Activated CD4-positive, CD25-positive, alpha-beta regulatory T cell treated with anti-CD3 and anti-CD28 coated beads, Interleukin-2, amount 50 U/mL, for 16 hours (primary cell): ENCODE measurements around the gene ACAT2.
"Not testable (repeated sequence)": the region's sequence is repeated elsewhere in the genome, so short reads cannot be mapped to it uniquely, and the experiment has no call there.

Experiments used
- DNase-seq: peaks from one replicate; pipeline ENCODE4 v3.0.0-alpha.2; 2020; ENCODE audit warnings: low read depth, low spot score

The ACAT2 gene

DNA sequence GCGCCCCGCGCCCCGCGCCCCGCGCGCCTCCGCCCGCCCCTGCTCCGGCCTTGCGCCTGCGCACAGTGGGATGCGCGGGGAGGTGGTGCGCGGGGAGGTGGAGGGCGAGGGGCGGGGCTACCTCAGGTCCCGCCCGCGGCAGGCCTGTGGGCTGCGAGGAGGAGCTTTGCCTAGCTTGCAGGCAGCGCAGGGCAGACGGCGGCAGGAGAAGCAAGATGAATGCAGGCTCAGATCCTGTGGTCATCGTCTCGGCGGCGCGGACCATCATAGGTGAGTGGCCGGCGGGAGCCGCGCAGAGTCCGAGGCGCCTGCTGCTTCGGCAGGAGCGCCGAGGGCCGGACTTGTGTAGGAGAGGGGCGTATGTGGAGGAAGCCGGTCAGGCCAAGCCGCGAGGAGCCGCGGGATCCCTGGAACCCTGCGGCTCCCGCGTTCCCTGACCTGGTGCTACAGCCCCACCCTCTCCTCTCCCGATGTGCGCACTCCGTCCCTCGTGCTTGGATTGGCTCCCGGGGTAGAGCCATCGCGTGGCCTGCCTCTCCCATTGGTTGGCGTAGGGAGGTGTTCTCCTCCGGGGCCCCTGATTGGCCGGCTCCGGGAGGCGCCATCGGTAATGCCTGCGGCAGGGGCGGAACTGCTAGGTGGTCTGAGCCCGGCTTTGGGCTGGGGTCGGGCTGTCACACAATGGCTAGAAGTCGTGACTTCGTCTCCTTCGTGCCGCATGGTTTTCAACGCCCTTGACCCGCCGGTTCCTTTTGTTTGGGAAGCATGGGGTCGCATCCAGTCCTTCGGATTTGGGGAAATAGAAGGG lies at the start of gene ACAT2:
ACAT2 (plus strand) TSS at position 173 of the 808 bp plus-strand sequence; CDS start at position 216, 43 bp downstream.
- peak; percentile 87 for DNase-seq

GRCh38 chr6:159712389-159712788 lies 49.5 kb upstream of the ACAT2 start:
- not testable (repeated sequence) for DNase-seq

DNA sequence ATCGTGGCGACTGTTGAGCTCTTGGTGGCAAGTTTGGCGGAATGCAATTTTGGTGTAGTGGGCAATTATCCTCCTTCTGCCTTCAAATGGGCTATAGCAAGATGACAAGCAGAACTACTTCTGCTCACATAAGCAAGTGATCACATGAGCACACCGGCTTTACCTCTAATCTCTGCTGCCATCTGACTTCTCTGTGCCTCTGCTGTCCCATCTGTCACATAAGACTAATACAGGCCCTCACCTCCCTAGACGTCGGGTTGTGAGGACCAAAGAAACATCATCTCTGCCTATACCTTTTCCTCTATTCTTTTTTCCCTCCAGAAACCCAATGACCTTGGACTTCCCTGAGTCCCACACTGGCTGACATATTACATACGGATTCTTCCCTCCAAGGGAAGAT lies 47.9 kb upstream of the ACAT2 start:
- no peak for DNase-seq

GRCh38 chr6:159714404-159714803 lies 47.4 kb upstream of the ACAT2 start:
- DNase-seq: no peak

DNA sequence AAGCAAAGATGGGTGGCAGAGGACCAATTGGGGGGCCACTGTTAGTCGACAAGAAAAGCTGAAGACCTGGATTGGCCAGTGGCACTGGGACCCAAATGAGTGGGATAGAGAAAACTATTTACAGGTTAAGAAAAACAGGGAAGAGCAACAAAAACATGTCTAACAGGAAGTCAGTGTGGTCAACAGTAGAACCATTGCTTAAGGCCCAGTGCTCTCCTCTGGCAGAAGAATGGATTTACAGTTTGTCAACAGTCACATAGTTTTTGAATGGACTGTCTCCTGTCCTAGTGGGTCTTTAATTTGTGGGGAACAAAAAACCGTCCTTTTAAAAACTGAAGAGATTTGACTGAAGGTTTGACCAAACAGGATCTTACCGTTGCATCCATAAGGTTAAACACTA lies 46.7 kb upstream of the ACAT2 start:
- no peak for DNase-seq

- DNase-seq: no peak
Measured at GRCh38 chr6:159715605-159716004, 46.2 kb upstream of the ACAT2 start.

DNA sequence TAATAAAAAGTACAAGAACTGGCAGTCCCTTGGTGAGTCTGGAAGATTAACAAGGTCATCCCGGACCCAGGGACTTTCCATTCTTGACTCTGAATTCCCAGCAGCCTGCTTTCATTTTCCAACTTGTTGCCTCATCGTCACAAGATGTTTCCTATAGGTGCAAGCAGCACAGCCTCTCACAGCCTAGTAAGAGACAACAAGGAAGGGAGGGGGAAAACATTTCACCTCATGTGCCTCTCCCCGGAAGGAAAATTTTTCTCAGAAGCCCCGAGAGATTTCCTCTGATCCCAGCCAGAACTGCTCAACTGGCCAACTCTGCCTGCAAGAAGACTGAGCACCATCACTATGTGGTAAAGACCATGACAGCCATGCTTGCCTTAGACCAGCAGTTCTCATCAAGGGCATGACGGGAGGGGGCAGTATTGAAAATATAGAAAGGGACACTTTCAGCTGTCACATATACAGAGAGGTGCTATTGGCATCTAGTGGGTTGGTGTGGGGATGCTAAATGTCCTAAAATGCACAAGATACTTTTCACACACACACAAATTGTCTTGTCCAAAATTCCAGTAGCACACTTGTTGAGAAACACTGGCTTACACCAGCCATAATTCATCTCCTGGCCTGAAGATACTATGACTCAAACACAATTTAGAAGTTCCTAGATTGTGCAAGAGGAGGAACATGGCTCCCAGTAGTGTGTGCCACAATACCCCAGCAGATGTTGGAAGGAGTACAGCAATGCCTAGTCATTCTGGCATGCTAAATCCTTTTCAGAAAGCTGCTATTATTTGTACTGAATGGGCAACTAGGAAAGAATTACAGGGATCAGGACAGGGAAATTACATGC lies 45.4 kb upstream of the ACAT2 start:
- no peak for DNase-seq

DNA sequence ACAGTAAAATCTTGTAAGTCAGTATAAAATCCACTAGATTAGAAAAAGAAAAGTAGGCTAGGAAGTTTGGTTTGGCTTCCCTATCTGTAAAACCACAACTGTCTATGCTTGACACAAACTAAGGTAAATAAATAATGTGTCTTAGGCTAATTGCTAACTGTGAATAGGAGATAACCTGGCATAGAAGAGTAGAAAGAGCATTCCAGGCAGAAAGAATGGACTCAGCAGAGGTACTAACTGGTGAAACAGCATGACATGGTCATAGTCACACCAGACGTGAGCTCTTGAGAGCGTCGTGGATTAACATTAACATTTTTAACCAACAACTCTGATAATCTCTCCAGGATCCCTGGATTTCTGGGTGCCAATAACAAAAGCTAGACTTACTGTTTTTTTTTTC lies 43.2 kb upstream of the ACAT2 start:
- DNase-seq: no peak

DNA sequence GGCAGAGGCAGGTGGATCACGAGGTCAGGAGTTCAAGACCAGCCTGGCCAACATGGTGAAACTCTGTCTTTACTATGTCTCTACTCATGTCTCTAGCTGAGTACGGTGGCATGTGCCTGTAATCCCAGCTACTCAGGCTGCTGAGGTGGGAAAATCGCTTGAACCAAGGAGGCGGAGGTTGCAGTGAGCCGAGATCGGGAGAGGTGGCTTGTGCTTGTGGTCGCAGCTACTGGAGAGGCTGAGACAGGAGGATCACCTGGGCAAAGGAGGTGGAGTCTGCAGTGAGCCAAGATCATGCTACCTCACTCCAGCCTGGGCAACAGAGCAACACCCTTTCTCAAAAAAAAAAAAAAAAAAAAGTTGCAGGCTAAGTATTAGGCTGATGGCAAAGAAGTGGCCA lies 42.6 kb upstream of the ACAT2 start:
- DNase-seq: no peak

DNA sequence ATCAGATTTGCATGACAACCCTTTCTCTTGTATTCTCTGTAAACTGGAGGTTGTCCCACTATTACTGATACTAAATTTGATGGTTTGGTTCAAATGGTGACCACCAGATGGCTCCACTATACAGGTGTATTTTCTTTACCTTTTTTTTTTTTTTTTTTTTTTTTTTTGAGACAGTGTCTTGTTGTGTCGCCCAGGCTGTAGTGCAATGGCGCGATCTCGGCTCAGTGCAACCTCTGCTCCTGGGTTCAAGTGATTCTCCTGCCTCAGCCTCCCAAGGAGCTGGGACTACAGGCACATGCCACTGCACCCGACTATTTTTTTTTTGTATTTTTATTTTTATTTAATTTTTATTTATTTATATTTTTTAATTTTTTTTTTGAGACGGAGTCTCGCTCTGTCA lies 41.1 kb upstream of the ACAT2 start:
- peak; percentile 13 for DNase-seq

DNA sequence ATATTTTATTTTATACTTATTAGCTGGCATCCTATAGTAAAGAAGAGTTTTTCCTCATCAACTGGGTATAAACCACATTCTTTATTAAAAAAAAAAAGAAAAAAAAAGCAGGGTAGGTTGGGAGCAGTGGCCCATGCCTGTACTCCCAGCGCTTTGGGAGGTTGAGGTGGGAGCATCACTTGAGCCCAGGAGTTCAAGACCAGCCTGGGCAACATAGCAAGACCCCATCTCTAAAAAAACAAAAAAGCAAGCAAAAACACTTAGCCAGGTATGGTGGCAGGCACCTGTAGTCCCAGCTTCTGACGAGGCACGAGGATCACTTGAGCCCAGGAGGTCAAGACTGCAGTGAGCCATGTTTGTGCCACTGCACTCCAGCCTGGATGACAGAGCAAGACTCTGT lies 39.9 kb upstream of the ACAT2 start:
- DNase-seq: not testable (repeated sequence)

GRCh38 chr6:159722655-159723054 lies 39.2 kb upstream of the ACAT2 start:
- DNase-seq: no peak

DNA sequence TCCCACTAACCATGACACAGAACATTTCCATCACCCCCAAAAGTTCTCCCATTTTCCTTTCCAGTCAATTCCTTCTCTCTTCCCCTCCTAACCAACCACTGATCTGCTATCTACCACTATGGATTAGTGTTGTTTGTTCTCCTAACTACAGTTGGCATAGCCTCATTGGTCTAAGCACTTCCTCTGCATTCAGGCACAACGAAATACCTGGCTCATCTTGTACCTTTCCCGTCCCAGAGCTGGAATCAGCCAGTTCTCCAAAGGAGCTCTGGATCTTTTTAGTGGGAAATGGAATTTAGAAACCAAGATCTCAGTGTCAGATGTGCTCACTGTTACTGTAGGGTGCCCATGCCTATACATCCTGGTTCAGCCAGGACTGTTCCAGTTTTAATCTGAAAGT lies 38.6 kb upstream of the ACAT2 start:
- no peak for DNase-seq

DNA sequence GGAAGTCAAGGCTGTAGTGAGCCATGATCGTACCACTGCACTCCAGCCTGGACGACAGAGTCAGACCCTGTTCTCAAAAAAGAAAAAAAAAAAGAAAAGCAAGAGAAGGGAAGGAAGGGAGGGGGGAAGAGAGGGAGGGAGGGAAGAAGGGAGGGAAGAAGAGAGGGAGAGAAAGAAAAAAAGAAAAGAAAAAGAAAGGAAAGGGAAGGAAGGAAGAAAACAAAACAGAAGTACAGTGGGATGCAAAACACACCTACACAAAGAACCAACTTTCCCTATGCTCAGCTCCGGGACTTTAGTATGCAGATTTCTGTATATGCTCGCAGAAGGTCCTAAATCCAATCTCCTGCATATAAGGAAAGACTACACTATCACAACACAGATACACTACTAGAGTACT lies 37.1 kb upstream of the ACAT2 start:
- no peak for DNase-seq

- DNase-seq: not testable (repeated sequence)
Measured at GRCh38 chr6:159725208-159725607, 36.6 kb upstream of the ACAT2 start.

- no peak for DNase-seq
Measured at GRCh38 chr6:159726255-159726917, 35.5 kb upstream of the ACAT2 start.

- DNase-seq: peak; percentile 94
Measured at GRCh38 chr6:159726918-159727716, 34.7 kb upstream of the ACAT2 start, which contains the start of gene WTAP. Gene WTAP, plus strand, starts transcription at chr6:159727506. Its CDS starts 8,760 bp downstream, at chr6:159736266.

DNA sequence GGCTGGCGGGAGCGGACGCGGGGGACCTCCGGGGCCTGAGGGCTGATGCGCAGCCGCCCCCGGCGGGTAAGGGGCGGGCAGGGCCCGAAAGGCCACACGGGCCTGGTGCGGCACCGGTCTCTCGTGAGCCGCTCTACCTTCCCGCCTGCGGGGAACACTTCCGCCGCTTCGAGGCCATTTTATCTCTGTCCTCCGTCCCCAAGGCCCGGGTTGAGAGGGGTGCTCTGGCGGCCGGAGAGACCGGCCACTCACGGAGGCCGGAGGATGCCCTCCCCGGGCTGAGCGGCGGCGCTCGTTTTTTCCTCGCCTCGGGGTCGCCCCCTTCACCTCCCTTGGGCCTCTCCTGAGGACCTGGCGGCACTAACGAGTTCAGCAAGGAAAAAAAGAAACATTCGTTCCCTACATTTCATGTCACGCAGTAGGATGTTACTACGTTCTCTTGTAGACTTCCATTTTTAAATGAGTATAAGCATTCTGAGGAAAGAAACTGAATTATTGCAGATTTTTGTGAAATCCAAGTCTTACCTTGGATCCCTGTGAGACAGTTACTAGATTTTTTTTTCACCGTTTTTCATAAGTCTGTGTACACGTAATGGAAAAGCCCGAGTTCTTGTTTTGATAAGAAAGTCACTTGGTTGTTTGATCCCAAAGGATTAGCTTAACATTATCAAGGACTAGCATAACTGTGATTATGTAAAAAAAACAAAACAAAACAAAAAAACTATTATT lies 34.0 kb upstream of the ACAT2 start:
- no peak for DNase-seq

DNA sequence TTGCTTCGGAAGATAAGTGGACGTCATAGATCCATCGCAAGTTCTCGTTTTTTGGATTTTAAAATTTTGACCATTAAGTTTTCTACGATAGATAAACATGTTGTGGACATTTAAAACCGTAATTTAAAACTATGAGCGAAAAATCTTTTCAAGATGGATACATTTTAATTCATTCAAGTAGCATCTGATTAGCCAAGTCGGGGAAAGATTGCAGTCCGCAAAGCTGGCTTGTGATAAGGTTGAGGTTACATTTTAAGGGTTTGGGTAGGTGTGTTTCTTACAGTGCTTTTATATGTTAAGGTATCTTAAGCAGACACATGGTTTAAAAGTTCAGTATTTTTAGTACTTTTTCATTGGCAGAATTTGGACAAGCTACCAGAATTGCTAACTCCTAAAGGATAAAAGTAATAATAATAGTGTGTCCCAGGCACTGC lies 33.3 kb upstream of the ACAT2 start:
- no peak for DNase-seq

GRCh38 chr6:159729598-159730331 lies 32.1 kb upstream of the ACAT2 start:
- no peak for DNase-seq
